Measurements from ENCODE around the gene DPP10.

- no peak for TF ChIP-seq CTCF (IDR thresholded peaks at IDR 0.05)
- no peak for TF ChIP-seq POLR2A (IDR thresholded peaks at IDR 0.05)
Measured at GRCh38 chr2:115168457-115168856, 726.0 kb downstream of the DPP10 start.
